Ascending aorta (tissue), 2 donors: ENCODE data around the gene XPO4. TPM values are rescaled to one million over a fixed set of nuclear protein-coding genes. Genes with fewer than 3 reads are reported as not detected.
"Not testable (repeated sequence)": the region's sequence is repeated elsewhere in the genome, so short reads cannot be mapped to it uniquely, and the experiment has no call there.

Experiments used
- DNase-seq, 2 donors: peaks; one replicate each; pipeline ENCODE4 v3.0.0-alpha.2; 2019; ENCODE audit warnings: low spot score in 2 of 2
- H3K27ac ChIP-seq, 2 donors: fragments of 200-600 bp; sonication (generic); one replicate each; pipeline ENCODE4 v1.5.1; 2016 to 2017; ENCODE audit warnings: mild to moderate bottlenecking in 1 of 2
- H3K27me3 ChIP-seq: fragments of 200-600 bp; sonication (generic); one replicate; pipeline ENCODE4 v1.5.1; 2017
- H3K36me3 ChIP-seq, 2 donors: fragments of 200-600 bp; sonication (generic); one replicate each; pipeline ENCODE4 v1.5.1; 2016
- H3K4me1 ChIP-seq, 2 donors: fragments of 200-600 bp; sonication (generic); one replicate each; pipeline ENCODE4 v1.5.1; 2016 to 2017; ENCODE audit warnings: mild to moderate bottlenecking in 1 of 2
- H3K4me3 ChIP-seq, 2 donors: fragments of 200-600 bp; sonication (generic); one replicate each; pipeline ENCODE4 v1.5.1; 2016 to 2017; ENCODE audit warnings: mild to moderate bottlenecking in 1 of 2
- H3K9me3 ChIP-seq, 2 donors: fragments of 200-600 bp; sonication (generic); one replicate each; pipeline ENCODE4 v1.5.1; 2016
- intact Hi-C: fragments of 100-400 bp; cut with DNase I; formaldehyde crosslinking; loops from one replicate; pipeline ENCODE4 v1.15.1; 2023
- total RNA-seq: library from RNA; depleted of rRNA; stranded (reverse); fragments of >200 nt; gene quantifications from one replicate; pipeline ENCODE4 v1.1.0, GENCODE V29; 2016
- TF ChIP-seq, protein P1 (sequence below), 3 experiments: fragments of 200-600 bp in 2 of 3; fragments of 450-650 bp in 1 of 3; sonication (generic) in 2 of 3; IDR thresholded peaks; one replicate each; pipeline ENCODE4 v1.5.1; 2016 to 2019; ENCODE audit warnings: antibody characterized with exemption in 3 of 3, mild to moderate bottlenecking in 1 of 3, moderate library complexity in 1 of 3

The XPO4 gene
- total RNA-seq, 1 donor from 2014 or later = 5.1 TPM

DNA sequence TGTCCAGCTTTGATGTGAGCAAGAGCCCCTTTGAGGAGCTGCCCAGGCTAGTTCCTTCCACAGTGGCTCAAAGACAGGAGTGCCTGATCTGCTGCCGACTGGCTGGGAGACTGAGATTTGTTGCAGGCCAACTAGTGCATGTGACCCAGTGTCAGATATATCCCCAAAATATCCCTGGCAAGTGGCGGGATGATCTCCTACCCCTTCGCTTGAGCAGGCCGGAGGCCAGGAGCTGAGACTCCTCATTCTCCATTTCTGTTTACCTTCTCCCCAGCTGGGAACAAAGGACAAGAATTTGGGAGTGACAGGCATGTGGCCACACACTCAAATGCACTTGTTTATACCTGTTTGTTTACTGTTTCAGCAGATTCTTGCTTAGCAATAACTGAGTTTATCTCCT is 37.1 kb upstream of the XPO4 start:
- intact Hi-C loops = loop anchor here (5.0 kb wide), 1 partner anchor 238 kb away; the partner anchor contains the start of genes MRPL57 and SKA3
- H3K27ac ChIP-seq = no peak overlapping the region
- no peaks in the 10 kb centered on the region for H3K4me1 ChIP-seq
- TF ChIP-seq, protein P1, sequence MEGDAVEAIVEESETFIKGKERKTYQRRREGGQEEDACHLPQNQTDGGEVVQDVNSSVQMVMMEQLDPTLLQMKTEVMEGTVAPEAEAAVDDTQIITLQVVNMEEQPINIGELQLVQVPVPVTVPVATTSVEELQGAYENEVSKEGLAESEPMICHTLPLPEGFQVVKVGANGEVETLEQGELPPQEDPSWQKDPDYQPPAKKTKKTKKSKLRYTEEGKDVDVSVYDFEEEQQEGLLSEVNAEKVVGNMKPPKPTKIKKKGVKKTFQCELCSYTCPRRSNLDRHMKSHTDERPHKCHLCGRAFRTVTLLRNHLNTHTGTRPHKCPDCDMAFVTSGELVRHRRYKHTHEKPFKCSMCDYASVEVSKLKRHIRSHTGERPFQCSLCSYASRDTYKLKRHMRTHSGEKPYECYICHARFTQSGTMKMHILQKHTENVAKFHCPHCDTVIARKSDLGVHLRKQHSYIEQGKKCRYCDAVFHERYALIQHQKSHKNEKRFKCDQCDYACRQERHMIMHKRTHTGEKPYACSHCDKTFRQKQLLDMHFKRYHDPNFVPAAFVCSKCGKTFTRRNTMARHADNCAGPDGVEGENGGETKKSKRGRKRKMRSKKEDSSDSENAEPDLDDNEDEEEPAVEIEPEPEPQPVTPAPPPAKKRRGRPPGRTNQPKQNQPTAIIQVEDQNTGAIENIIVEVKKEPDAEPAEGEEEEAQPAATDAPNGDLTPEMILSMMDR (IDR thresholded peaks at IDR 0.05) = no peak
- H3K4me3 ChIP-seq = no peak overlapping the region
- H3K9me3 ChIP-seq = no peaks in the 10 kb centered on the region
- no peak for DNase-seq
- no peaks in the 10 kb centered on the region for H3K36me3 ChIP-seq
- no peaks in the 10 kb centered on the region for H3K27me3 ChIP-seq

DNA sequence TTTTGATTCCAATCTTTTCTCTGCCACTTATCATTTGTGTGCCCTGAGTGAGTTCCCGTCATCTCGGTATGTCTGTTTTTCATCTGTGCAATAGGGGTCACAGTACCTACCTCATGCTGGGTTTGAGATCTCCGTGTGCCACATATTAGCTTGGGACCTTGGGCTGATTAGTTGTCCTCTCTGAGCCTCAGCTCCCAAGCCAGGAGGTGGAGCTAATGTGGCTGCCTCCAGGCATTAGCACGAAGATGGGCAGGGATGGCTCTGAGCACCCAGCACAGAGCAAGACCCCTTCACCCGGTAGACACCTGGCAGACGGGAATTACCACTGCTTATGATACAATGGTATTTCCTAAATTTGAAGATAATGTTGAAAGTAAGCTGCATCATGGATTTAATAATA is 35.8 kb upstream of the XPO4 start:
- TF ChIP-seq, protein P1 (IDR thresholded peaks at IDR 0.05) = no peak
- Histone ChIP-seq H3K4me1 (no peaks in the 10 kb centered on the region), H3K27ac (no peak overlapping the region), H3K36me3 (no peaks in the 10 kb centered on the region), H3K4me3 (no peak overlapping the region), H3K27me3 (no peaks in the 10 kb centered on the region), H3K9me3 (no peaks in the 10 kb centered on the region)
- intact Hi-C loops = no loop called here
- DNase-seq = no peak

DNA sequence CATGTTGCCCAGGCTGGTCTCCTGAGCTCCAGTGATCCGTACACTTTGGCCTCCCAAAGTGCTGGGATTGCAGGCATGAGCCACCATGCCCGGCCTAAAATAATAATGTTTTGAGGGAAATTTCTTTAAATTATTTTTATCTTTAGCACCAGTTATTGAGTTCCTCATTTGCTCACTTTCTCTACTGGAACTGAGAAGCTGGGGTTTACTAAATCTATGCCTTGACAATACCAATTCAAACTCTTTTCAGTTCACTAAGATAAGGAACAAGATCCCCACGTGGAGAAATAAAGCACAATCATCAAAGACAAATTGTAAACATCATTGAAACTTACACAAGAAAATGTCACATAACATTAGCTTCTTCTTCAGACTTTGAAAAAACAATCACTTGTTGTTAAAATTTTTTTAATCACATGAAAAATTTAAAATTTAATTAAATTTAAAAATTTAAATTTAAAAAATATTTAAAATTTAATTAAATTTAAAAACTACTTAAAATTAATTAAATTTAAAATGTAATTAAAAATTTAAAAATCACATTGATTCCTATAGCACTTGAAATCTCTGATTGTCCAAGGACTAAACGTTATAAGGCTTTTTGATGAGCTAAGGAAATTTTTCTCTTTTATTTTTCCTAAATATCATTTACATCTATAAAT is 25.2 kb upstream of the XPO4 start:
- H3K4me1 ChIP-seq = no peaks in the 10 kb centered on the region
- intact Hi-C loops = loop anchor here (10.0 kb wide), 1 partner anchor 743 kb away; no protein-coding TSS in a partner anchor
- no peak overlapping the region for H3K27ac ChIP-seq
- no peak overlapping the region for H3K4me3 ChIP-seq
- H3K27me3 ChIP-seq = no peaks in the 10 kb centered on the region
- DNase-seq = no peak
- H3K9me3 ChIP-seq = no peaks in the 10 kb centered on the region
- H3K36me3 ChIP-seq = no peaks in the 10 kb centered on the region
- TF ChIP-seq, protein P1 (IDR thresholded peaks at IDR 0.05) = no peak

DNA sequence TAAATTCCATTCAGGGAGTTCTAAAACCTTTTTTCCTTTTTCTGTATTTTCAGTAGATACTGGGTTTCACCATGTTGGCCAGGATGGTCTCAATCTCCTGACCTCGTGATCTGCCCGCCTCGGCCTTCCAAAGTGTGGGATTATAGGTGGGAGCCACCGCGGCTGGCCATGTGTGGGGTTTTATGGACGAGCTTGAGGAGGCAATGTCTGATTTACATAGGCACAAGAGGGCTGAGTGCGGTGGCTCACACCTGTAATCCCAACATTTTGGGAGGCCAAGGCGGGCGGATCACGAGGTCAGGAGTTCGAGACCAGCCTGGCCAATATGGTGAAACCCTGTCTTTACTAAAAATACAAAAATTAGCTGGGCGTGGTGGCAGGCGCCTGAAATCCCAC is 22.8 kb upstream of the XPO4 start:
- H3K36me3 ChIP-seq, H3K9me3 ChIP-seq, H3K4me3 ChIP-seq, H3K27me3 ChIP-seq, H3K4me1 ChIP-seq, DNase-seq, H3K27ac ChIP-seq: not testable (repeated sequence)
- intact Hi-C loops = loop anchor here (2.0 to 10.0 kb wide), 2 partner anchors 431 to 741 kb away; no protein-coding TSS in a partner anchor

DNA sequence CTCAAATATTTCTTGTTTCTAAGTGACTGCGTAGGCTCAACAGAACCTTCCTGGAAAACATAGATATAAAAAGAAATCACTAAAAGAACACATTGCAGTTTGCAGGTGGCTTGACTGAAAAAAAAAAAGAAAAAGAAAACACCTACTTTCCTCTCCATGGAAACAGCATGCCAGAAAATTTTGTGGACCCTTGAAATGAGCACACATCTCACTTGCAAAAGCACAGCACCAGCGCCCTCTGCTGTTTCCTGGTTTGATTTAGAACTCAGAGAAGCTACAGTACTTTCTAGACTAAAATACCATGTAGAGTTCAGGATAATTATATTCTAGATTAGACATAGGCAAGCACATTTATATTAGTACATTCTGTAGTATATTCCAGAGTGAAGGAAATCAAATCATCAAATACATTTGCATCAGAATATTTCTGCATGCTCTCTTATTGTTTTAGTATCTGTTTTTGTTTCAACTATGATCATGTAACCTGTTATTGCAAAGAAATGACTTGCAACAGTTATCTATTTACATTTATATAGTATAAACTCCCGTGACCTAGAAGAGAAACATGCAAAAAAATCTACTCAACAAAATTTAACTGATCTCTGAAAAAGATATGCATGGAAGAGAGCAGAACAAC is 22.3 kb upstream of the XPO4 start:
- no peak overlapping the region for H3K27ac ChIP-seq
- TF ChIP-seq, protein P1 (IDR thresholded peaks at IDR 0.05) = peak; percentile 45 to 77 (median 68)
- H3K36me3 ChIP-seq = no peaks in the 10 kb centered on the region
- H3K4me1 ChIP-seq = no peaks in the 10 kb centered on the region
- peak in 1 of 2 donors; percentile 86 for DNase-seq
- no peak overlapping the region for H3K4me3 ChIP-seq
- no peaks in the 10 kb centered on the region for H3K9me3 ChIP-seq
- H3K27me3 ChIP-seq = no peaks in the 10 kb centered on the region
- intact Hi-C loops = loop anchor here (2.0 to 10.0 kb wide), 3 partner anchors 213 to 740 kb away; no protein-coding TSS in a partner anchor

DNA sequence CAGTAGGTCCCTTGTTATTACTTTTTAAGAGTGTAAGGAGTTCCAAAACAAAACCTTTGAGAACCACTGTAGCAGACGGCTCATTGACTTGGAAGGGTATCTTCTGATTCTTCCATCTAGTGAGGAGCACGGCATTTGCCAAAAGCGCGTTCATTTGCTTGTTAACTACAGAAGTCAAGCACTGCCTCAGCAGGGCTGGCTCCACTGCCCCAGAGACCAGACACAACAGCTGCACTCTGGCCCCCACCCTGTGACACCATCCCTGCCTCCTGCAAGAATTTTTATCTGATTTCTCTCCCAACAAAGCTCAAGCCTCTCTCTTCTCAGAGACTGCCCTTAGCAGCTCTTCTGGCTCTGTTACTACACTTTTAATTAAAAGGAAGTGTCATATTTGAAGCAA is 20.7 kb upstream of the XPO4 start:
- no peak for DNase-seq
- TF ChIP-seq, protein P1 (IDR thresholded peaks at IDR 0.05) = no peak
- Histone ChIP-seq H3K36me3 (no peaks in the 10 kb centered on the region), H3K9me3 (no peaks in the 10 kb centered on the region), H3K4me3 (no peak overlapping the region), H3K27me3 (no peaks in the 10 kb centered on the region), H3K27ac (no peak overlapping the region), H3K4me1 (no peaks in the 10 kb centered on the region)
- intact Hi-C loops = loop anchor here (5.0 to 10.0 kb wide), 2 partner anchors 211 to 738 kb away; no protein-coding TSS in a partner anchor
